ENCODE measurements around the gene IKBKE.

The IKBKE gene

DNA sequence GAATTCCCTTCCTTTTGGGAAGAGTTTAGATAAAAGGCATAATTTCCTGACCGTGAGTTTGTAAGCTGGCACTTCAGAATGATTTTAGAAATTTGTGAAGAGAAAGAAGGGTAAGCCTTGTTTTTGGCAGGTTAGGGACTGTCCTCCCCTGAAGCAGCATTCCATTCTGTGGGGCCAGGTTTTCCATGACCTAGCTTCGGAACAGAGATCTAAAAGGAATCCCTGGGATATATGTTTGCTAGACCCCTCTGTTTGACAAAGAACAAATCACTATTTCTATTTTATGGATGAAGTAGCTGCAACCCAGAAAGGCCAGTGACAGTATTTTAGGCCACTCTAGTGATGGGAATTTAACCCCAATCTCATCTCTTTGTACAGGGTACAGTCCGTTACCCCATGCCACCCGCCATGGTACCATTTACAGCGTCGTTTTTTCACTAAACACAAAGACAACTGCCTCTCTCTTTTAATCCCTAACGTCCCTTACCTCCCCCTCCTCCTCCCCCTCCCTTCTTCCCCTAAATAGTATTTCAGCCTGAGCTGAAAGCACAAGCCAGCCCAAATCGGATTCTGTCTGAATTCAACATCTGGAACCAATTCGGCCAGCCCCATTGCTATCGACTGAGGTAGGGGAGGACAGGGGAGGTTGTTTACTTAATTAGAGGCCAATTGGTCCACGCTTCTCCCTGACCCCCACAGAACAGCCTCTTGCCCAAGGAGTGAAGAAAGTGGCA is 23.4 kb upstream of the IKBKE start:
- no peak for DNase-seq (ENCODE audit: low spot score)
- TF ChIP-seq, protein P1, sequence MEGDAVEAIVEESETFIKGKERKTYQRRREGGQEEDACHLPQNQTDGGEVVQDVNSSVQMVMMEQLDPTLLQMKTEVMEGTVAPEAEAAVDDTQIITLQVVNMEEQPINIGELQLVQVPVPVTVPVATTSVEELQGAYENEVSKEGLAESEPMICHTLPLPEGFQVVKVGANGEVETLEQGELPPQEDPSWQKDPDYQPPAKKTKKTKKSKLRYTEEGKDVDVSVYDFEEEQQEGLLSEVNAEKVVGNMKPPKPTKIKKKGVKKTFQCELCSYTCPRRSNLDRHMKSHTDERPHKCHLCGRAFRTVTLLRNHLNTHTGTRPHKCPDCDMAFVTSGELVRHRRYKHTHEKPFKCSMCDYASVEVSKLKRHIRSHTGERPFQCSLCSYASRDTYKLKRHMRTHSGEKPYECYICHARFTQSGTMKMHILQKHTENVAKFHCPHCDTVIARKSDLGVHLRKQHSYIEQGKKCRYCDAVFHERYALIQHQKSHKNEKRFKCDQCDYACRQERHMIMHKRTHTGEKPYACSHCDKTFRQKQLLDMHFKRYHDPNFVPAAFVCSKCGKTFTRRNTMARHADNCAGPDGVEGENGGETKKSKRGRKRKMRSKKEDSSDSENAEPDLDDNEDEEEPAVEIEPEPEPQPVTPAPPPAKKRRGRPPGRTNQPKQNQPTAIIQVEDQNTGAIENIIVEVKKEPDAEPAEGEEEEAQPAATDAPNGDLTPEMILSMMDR (IDR thresholded peaks at IDR 0.05; ENCODE audit: extremely low read depth, missing control alignments): no peak

DNA sequence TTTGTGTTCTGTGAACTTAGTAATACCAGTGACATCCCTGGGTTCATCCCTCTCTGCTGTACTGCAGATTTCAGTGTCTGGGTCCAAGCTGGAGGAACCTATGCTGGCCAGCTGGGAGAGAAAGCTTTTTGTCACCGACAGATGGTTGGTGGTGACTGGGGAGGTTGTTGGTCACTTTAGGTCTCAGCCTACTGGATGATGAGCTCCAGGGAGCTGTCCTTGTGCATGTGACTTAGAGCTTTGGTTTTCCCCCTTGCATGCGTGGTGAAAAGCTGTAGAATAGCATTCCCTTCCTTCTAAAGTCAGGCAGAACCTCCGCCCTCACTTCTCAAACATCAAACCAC is 22.9 kb upstream of the IKBKE start:
- TF ChIP-seq, protein P1 (IDR thresholded peaks at IDR 0.05; ENCODE audit: extremely low read depth, missing control alignments): no peak
- no peak for DNase-seq (ENCODE audit: low spot score)

DNA sequence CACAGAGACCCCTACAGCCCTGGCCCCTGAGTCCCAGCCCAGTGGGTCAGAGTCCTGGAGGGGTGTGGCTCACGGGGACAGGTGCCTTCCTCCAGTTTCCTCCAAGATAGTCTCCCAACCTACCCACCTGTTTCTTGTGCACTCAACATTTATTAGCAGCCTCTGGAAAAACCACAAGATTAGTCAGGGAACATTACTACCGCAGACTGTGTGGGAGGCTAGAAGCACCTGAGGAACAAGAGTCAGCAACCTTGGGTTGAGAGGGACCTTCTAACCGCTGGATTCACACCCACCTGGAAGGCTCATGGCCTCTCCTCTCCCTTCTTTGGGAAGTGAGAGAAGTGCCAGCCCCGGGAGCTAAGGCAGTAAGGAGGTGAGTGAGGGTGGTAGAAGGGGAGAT is 22.5 kb upstream of the IKBKE start:
- TF ChIP-seq, protein P1 (IDR thresholded peaks at IDR 0.05; ENCODE audit: extremely low read depth, missing control alignments): no peak
- no peak for DNase-seq (ENCODE audit: low spot score)

DNA sequence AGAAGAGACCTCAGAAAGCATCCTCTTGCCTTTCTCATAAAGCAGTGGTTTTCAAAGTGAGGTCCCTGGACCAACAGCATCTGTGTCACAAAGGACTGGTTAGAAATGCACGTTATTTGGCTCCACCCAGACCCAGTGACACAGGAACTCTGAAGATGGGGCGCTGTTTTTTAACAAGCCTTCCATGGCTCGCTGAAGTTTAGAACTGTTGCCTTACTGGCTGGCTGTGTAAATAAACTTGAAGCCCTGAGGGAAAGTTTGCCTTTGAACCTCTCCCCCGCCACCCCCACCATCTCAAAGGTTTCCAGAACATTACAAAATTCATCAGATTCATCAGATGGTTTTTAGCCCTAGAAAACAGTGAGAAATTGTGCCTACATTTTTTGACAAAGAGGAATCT is 21.8 kb upstream of the IKBKE start:
- TF ChIP-seq, protein P1 (IDR thresholded peaks at IDR 0.05; ENCODE audit: extremely low read depth, missing control alignments): no peak
- no peak for DNase-seq (ENCODE audit: low spot score)

DNA sequence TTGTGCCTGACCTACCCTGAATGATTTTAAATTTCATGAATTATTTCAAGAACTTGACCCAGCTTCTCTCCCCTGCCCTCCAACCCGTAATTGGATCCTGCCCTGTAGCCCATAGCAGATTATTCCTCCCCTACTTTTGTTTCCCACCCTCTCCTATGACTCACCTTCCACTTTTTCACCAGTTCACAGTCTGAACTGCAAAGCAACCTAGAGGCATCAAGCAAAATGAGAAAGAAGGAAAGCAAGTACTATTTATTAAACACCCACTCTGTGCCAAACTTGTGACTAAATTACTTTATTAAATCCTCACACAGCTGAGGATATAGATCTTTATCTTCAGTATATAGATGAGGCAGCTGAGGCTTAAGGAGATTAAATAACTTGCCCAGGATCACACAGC is 20.7 kb upstream of the IKBKE start:
- TF ChIP-seq, protein P1 (IDR thresholded peaks at IDR 0.05; ENCODE audit: extremely low read depth, missing control alignments): no peak
- DNase-seq (ENCODE audit: low spot score): no peak

DNA sequence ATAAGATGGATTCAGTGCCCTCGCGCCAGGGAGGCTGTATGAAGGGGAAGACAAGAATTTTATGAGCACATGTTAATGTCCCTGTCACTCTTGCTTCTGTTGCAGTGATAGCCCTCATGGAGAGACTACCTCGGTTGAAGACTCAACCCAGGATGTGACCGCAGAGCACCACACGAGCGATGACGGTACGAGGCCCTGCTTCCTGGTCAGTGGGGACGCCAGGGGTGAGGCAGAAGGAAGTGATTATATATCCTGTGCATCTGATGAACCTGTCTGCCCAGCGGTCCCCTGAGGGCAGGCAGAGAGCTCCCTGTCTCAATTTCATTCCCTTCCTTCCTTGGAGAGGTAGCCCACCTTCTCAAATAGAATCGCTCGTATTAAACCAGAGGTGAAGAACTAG is 20.0 kb upstream of the IKBKE start:
- DNase-seq (ENCODE audit: low spot score): no peak

DNA sequence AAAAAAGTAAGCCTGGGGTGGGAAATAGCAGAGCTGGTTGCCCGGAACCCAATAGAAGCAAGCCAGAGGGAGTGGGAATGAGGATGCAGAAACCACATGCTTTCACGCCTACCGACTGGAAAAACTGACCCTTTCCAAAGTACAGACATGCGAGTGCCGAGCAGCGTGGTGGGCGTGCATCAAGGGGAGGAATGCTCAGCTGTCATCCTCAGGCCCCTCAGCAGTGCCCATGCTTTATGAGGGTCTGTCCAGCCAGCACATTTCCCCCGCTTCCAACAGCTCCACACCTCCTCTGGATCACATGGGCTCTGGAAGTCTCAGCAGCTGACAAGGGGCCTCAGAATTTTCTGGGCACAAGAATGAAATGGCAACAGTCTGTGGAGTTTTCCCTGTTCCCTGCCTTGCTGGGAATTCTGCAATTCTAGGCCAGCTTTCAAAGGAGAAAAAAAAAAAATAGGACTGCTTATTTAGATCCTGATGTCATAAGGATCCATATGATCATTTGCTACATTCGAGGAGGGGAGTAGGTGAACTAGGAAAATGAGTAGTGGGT is 19.1 kb upstream of the IKBKE start:
- DNase-seq (ENCODE audit: low spot score): no peak

More for the DNA sequence above, 20.0 kb upstream of the IKBKE start:
- TF ChIP-seq, protein P1 (IDR thresholded peaks at IDR 0.05; ENCODE audit: extremely low read depth, missing control alignments): no peak

More for the DNA sequence above, 19.1 kb upstream of the IKBKE start:
- TF ChIP-seq, protein P1 (IDR thresholded peaks at IDR 0.05; ENCODE audit: extremely low read depth, missing control alignments): no peak
